ENCODE results near the gene ILKAP.
A peak's percentile ranks its signal among the peaks of the same experiment; 100 is the strongest.

The ILKAP gene

DNA sequence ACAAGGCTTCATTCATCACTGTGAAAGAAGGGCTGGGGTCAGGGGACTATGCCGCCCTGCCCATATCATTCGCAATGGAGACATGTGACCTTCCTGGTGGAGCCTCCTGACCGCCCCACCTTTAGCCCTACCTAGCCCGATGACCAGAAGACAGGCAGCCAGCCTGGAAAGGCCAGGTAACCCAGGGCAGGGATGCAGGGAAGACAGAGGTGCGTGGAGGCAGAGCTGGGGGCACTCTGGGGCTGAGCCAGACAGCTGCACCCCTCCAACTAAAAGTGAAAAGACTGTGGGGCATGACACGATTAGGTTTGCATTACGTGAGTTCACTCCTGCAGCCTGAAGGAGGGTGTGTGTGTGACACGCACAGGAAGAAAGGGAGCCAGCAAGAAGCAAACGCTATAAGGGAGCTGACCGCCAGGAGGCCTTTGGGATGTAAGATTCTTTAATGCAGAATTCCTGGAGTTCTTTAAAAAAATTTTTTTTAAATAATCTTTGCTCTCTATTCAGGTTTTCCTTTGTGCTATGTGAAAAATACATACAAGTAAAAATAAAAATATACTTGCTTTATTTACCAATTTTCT lies 40.1 kb upstream of the ILKAP start:
- TF ChIP-seq FOXP2 (optimal IDR thresholded peaks at IDR 0.05; ENCODE audit: borderline replicate concordance, extremely low read depth, extremely low read length, insufficient read depth) (no peak), POLR2AphosphoS5 (IDR thresholded peaks at IDR 0.05; ENCODE audit: low read depth, low read length) (no peak), SIN3A (IDR thresholded peaks at IDR 0.05; ENCODE audit: borderline replicate concordance, insufficient read depth, low read length) (no peak), TAF1 (IDR thresholded peaks at IDR 0.05; ENCODE audit: borderline replicate concordance, insufficient read depth, low read length) (no peak)
- TF ChIP-seq, protein P1, sequence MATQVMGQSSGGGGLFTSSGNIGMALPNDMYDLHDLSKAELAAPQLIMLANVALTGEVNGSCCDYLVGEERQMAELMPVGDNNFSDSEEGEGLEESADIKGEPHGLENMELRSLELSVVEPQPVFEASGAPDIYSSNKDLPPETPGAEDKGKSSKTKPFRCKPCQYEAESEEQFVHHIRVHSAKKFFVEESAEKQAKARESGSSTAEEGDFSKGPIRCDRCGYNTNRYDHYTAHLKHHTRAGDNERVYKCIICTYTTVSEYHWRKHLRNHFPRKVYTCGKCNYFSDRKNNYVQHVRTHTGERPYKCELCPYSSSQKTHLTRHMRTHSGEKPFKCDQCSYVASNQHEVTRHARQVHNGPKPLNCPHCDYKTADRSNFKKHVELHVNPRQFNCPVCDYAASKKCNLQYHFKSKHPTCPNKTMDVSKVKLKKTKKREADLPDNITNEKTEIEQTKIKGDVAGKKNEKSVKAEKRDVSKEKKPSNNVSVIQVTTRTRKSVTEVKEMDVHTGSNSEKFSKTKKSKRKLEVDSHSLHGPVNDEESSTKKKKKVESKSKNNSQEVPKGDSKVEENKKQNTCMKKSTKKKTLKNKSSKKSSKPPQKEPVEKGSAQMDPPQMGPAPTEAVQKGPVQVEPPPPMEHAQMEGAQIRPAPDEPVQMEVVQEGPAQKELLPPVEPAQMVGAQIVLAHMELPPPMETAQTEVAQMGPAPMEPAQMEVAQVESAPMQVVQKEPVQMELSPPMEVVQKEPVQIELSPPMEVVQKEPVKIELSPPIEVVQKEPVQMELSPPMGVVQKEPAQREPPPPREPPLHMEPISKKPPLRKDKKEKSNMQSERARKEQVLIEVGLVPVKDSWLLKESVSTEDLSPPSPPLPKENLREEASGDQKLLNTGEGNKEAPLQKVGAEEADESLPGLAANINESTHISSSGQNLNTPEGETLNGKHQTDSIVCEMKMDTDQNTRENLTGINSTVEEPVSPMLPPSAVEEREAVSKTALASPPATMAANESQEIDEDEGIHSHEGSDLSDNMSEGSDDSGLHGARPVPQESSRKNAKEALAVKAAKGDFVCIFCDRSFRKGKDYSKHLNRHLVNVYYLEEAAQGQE (IDR thresholded peaks at IDR 0.05; ENCODE audit: insufficient read depth in 1 of 2, low read depth in 2 of 2, low read length in 2 of 2): no peak

DNA sequence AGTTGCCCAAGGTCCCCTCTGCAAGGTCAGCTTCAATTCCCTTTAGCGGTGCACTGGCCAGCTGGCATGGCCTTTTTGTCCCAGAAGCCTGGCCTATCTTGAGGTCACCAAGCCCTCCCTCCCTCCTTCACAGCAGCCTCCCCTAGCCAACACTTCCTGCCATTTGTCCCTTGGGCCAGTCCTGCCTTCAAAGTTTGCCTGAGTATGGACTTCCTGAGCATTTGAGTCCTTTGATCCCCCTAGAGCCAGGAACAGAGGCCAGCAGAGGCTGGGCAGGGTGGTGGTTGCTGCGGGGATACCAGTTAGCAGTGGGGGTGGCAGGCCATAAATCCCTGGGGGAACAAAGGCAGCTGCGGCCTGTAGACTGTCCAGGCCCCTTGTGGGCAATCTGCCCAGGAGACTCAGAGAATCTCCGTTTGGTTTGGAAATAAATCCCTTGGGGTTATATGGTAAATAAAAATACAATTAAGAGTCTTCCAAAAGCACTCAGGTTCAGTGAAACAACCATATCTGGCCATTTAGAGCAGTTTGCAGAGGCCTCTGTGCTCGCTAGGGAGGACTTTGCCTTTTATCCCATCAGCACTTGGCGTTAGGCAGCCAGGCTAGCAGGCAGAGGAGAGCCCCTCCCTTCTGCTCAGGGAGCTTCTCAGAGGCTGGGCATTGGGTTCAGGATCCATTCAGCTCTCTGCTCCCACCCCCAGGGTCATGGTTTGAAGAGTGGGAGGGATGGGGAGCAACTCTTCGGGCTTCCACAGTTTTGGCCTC lies 39.4 kb upstream of the ILKAP start:
- no peak for TF ChIP-seq TAF1 (IDR thresholded peaks at IDR 0.05; ENCODE audit: borderline replicate concordance, insufficient read depth, low read length)
- TF ChIP-seq, protein P1 (IDR thresholded peaks at IDR 0.05; ENCODE audit: insufficient read depth in 1 of 2, low read depth in 2 of 2, low read length in 2 of 2): no peak
- peak; percentile 55; the same call in 1 of the 2 replicates for TF ChIP-seq POLR2AphosphoS5 (IDR thresholded peaks at IDR 0.05; ENCODE audit: low read depth, low read length)
- no peak for TF ChIP-seq FOXP2 (optimal IDR thresholded peaks at IDR 0.05; ENCODE audit: borderline replicate concordance, extremely low read depth, extremely low read length, insufficient read depth)
- no peak for TF ChIP-seq SIN3A (IDR thresholded peaks at IDR 0.05; ENCODE audit: borderline replicate concordance, insufficient read depth, low read length)

DNA sequence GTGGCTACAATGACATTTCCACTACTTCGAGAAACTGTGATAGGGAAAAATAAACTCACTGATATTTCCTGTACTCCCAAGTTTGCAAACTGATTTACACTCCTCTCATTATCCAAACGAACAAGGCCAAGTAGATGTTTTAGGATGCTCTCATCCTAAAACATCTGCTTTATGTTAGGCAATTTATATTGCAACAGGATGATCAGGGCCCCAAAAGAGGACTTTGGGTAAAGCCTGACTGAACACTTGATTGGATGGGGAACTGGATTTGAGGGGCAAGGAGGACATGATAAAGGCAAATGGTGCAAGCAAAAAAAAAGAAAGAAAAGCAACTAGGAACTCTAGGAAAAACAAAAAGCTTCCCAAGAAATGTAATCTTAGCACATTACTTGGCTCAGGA lies 38.5 kb upstream of the ILKAP start:
- TF ChIP-seq, protein P1 (IDR thresholded peaks at IDR 0.05; ENCODE audit: insufficient read depth in 1 of 2, low read depth in 2 of 2, low read length in 2 of 2): no peak
- TF ChIP-seq SIN3A (IDR thresholded peaks at IDR 0.05; ENCODE audit: borderline replicate concordance, insufficient read depth, low read length) (no peak), POLR2AphosphoS5 (IDR thresholded peaks at IDR 0.05; ENCODE audit: low read depth, low read length) (no peak), FOXP2 (optimal IDR thresholded peaks at IDR 0.05; ENCODE audit: borderline replicate concordance, extremely low read depth, extremely low read length, insufficient read depth) (no peak), TAF1 (IDR thresholded peaks at IDR 0.05; ENCODE audit: borderline replicate concordance, insufficient read depth, low read length) (no peak)

DNA sequence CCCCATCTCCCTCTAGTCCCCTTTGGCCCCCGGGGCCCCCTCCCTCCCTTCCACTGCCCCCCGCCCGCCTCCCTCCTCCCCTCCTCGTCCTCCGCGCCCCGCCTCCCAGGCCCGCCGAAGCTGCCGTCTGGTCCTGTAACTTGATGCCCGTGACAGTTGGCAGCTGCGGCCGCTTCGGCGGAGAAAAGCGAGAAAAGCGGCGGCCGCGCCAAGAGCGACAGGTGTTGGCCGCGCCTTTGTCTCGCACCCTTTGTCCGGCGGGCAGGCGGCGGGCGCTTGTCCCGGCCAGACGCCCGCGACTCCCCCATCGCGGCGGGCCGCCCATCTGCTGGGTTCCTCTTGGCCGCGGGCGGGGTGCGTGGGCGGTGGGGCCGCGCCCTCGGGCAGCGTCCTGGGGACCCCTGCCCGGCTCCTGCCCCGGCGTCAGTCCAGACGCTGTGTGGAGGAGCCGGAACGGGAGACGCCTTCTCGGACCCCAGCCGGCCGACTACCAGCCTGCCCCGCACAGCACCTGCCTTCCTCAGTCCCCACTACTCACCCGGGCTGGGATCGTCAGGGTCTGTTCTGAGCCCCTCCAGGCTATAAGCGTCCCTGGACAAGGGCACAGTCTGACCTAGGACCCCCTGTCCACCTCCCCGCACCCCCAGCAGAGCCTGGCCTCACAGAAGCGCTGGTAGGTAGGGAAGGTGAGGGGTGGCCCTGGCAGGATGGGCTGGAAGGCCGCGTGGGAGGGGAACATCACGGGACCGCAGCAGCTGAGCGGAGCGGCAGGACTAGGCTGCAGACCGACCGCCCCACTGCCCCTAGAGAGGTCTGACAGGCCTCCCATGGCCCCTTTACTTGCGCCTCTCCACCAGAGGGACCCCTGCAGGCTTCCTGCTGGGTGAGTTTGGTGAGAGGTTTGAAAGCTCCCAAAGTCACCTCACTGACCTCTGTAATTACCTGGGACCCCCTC lies 37.5 kb upstream of the ILKAP start:
- TF ChIP-seq FOXP2 (optimal IDR thresholded peaks at IDR 0.05; ENCODE audit: borderline replicate concordance, extremely low read depth, extremely low read length, insufficient read depth) (no peak), POLR2AphosphoS5 (IDR thresholded peaks at IDR 0.05; ENCODE audit: low read depth, low read length) (no peak), TAF1 (IDR thresholded peaks at IDR 0.05; ENCODE audit: borderline replicate concordance, insufficient read depth, low read length) (no peak), SIN3A (IDR thresholded peaks at IDR 0.05; ENCODE audit: borderline replicate concordance, insufficient read depth, low read length) (no peak)
- TF ChIP-seq, protein P1 (IDR thresholded peaks at IDR 0.05; ENCODE audit: insufficient read depth in 1 of 2, low read depth in 2 of 2, low read length in 2 of 2): no peak

Data from PFSK-1 (cell line).